GM06990 (cell line): Measurements from ENCODE around the gene NLRP6.

ENCODE experiments used
- DNase-seq: peaks from one replicate; pipeline ENCODE4 v3.0.0-alpha.2; 2011; ENCODE audit not compliant: insufficient read length; ENCODE audit errors: extremely low read depth
- H3K27me3 ChIP-seq: replicated peaks from 2 replicates; pipeline ENCODE4 v1.6.0; 2011; ENCODE audit warnings: low read length; ENCODE audit not compliant: control insufficient read depth, insufficient read depth
- H3K36me3 ChIP-seq: 2 replicates; pipeline ENCODE4 v1.5.1; 2011; ENCODE audit warnings: low read length; ENCODE audit not compliant: control insufficient read depth, insufficient read depth
- H3K4me3 ChIP-seq: replicated peaks from 2 replicates; pipeline ENCODE4 v1.5.1; 2011; ENCODE audit warnings: low read depth, mild to moderate bottlenecking, control low read depth, low read length
- CTCF ChIP-seq: IDR thresholded peaks from 2 replicates; pipeline ENCODE4 v1.5.1; 2011; ENCODE audit warnings: low read length, control low read depth, mild to moderate bottlenecking, inconsistent platforms; ENCODE audit not compliant: insufficient read depth, poor library complexity, severe bottlenecking

NLRP6 gene

DNA sequence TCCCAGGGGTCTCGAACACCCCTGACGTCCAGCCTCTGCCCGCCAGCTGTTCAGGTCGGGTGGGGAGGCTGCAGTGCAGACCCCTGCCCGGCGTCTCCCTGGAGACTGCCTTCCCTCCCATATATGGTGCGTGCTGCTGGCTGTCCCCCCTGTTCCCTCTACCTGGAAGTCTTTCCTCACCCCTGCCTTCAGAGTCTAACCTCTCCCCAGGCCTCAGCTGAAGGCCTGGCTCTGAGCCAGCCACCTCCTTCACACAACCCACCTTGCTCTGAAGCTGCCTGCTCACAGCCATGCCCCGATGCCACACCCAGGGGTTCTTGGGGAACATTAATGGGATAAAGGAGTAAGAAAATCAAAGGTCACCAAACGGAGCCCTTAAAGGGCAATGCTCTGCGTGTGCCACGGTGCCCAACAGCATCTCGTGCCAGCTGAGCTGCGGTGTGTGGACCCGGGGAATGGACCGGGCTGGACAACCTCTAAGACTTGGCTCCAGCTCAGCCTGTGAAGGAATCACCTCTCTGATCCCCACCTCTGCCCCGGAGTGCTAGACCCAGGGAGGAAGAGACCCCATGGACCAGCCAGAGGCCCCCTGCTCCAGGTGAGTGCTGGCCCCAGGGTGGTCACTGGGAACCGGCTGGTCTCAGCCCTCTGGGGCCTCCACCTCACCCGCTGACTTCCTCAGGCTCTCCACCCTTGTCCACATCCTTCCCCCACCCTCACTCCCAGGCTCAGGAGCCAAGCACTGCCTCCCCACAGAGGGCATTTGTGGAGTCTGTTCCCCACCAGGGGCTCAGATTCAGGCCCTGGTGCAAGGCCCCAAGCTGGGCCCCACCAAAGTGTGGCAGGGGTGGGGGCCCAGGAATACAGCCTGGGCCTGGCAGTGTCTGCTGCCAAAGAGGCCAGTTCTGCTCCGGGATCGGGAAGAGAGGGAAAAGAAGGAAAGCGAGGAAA, at the start of gene NLRP6:
Gene NLRP6, plus strand, starts transcription at position 407 of the 951 bp plus-strand sequence. Its CDS starts 163 bp downstream, at position 570.
- Histone ChIP-seq H3K4me3 (no peak within 1 kb of the TSS), H3K27me3 (peaks cover 2% of the 10 kb centered on the region; the same call in 1 of the 2 replicates), H3K36me3 (no peaks in the 10 kb centered on the region)
- TF ChIP-seq CTCF = no peak
- no peak for DNase-seq

DNA sequence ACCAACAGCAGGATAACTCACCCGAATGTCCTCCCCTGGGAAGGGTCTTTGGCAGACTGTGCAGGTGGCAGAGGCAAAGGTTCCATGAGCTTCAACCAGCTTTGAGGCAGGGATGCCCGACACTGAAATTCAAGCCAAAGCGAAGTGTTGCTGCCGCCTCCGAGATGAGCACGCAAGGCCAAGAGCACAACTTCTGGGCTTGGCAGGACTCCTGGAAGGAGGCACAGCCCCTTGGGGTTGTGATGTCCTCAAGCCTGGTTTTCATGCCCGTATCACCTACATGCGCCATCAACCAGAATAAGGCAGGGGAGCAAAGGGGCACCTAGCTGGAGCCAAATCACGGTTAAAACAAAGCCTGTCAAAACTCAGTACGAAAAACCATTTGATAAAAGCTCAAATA, 47.8 kb upstream of the NLRP6 start:
- TF ChIP-seq CTCF = no peak
- no peak overlapping the region for H3K4me3 ChIP-seq
- H3K27me3 ChIP-seq = no peaks in the 10 kb centered on the region
- DNase-seq = no peak
- H3K36me3 ChIP-seq = 0 out of 2 replicates have a peak, but pooled peaks cover 2% of the 10 kb centered on the region

GRCh38 chr11:232783-233565, 45.2 kb upstream of the NLRP6 start:
- no peak for DNase-seq
- Histone ChIP-seq H3K36me3 (0 out of 2 replicates have a peak, but pooled peaks cover 2% of the 10 kb centered on the region), H3K27me3 (no peaks in the 10 kb centered on the region), H3K4me3 (no peak overlapping the region)
- TF ChIP-seq CTCF = no peak

GRCh38 chr11:235180-235579, 43.0 kb upstream of the NLRP6 start:
- Histone ChIP-seq H3K4me3 (peak overlapping the region; percentile 84), H3K27me3 (no peaks in the 10 kb centered on the region), H3K36me3 (no peaks in the 10 kb centered on the region)
- TF ChIP-seq CTCF = no peak
- DNase-seq = no peak

DNA sequence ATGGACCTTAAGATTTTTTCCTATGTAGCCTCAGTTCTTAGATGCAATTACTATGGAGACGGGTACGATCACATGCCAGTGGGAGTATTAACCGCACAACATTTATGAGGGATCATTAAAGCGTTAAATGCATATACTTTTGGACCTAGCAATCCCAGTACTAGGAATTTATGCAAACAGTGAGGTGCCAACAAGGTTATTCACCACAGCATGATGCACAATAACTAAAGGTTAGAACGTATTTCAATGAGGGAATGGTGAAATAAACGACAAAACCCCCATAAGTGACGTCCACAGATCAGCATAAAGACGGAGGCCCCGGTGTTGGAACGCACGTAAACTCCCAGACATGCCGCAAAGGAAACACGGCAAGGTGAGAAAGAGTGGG, 42.6 kb upstream of the NLRP6 start:
- Histone ChIP-seq H3K36me3 (no peaks in the 10 kb centered on the region), H3K4me3 (peak overlapping the region; percentile 84), H3K27me3 (no peaks in the 10 kb centered on the region)
- TF ChIP-seq CTCF = no peak
- no peak for DNase-seq
